IPS-15b (cell line): ENCODE measurements around the gene CEP131.

ENCODE experiments used
- H3K27me3 ChIP-seq: one replicate; pipeline ENCODE4 v1.6.1; 2013; ENCODE audit warnings: low read length; ENCODE audit not compliant: control insufficient read depth, insufficient read depth
- H3K36me3 ChIP-seq: one replicate; pipeline ENCODE4 v1.6.1; 2013; ENCODE audit warnings: low read length; ENCODE audit not compliant: control insufficient read depth, insufficient read depth
- H3K4me1 ChIP-seq: one replicate; pipeline ENCODE4 v1.6.1; 2013; ENCODE audit warnings: mild to moderate bottlenecking, low read length; ENCODE audit not compliant: control insufficient read depth, insufficient read depth
- H3K4me3 ChIP-seq: one replicate; pipeline ENCODE4 v1.5.1; 2013; ENCODE audit warnings: low read depth, low read length
- H3K9ac ChIP-seq: one replicate; pipeline ENCODE4 v1.6.1; 2013; ENCODE audit warnings: low read depth, mild to moderate bottlenecking, low read length
- H3K9me3 ChIP-seq: one replicate; pipeline ENCODE4 v1.6.1; 2013; ENCODE audit warnings: mild to moderate bottlenecking, low read length; ENCODE audit not compliant: control insufficient read depth, insufficient read depth

Gene CEP131

GRCh38 chr17:81213978-81214377 lies 8.8 kb downstream of the CEP131 start:
- H3K9me3 ChIP-seq = no peaks in the 10 kb centered on the region
- no peak overlapping the region for H3K9ac ChIP-seq
- H3K27me3 ChIP-seq = no peaks in the 10 kb centered on the region

DNA sequence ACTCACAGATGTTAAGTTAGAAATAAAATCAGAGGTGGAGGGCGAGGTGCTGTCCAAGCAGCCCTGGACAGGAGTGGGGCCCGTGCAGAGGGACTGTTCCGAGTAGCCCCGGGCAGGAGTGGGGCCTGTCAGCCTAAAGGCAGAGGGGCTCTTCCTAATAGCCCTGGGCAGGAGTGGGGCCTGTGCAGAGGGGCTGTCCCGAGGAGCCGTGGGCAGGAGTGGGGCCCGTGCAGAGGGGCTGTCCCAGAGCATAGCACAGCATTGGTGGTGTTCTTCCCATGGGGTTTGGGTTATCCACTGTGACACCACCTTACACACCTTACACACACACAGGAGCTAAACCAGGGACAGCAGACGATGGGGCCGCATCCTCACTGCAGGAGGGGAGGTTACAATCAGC lies 10.4 kb downstream of the CEP131 start:
- no peaks in the 10 kb centered on the region for H3K27me3 ChIP-seq
- no peaks in the 10 kb centered on the region for H3K9me3 ChIP-seq
- H3K9ac ChIP-seq = no peak overlapping the region
- H3K4me1 ChIP-seq = no peaks in the 10 kb centered on the region
- peaks cover 13% of the 10 kb centered on the region for H3K36me3 ChIP-seq
- H3K4me3 ChIP-seq = no peak overlapping the region

More at GRCh38 chr17:81213978-81214377, 8.8 kb downstream of the CEP131 start:
- H3K36me3 ChIP-seq = peaks cover 3% of the 10 kb centered on the region
- H3K4me1 ChIP-seq = no peaks in the 10 kb centered on the region
- H3K4me3 ChIP-seq = no peak overlapping the region

DNA sequence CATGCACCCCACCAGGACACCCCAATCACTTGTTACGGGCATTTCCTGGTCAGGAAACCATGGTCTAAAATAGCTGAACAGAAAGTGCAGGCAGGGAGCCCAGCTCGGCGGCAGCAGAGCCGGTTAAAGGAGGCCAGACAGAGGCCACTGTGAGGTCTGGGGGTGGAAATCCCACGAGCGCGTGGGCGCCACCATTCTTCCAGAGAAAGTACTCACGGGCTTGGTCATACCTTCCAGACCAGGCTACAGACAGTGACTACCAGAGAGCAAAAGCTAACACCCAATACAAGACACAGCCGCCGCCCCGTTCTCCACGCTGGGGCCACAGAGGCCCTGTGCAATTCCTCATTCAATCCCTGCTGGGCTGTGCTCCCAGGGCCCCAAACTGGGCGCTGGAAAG lies 11.9 kb downstream of the CEP131 start:
- H3K9ac ChIP-seq = no peak overlapping the region
- H3K9me3 ChIP-seq = no peaks in the 10 kb centered on the region
- no peaks in the 10 kb centered on the region for H3K4me1 ChIP-seq
- no peak overlapping the region for H3K4me3 ChIP-seq
- H3K27me3 ChIP-seq = no peaks in the 10 kb centered on the region
- peaks cover 17% of the 10 kb centered on the region for H3K36me3 ChIP-seq

- Histone ChIP-seq H3K27me3 (no peaks in the 10 kb centered on the region), H3K36me3 (peaks cover 17% of the 10 kb centered on the region), H3K9ac (no peak overlapping the region), H3K9me3 (no peaks in the 10 kb centered on the region), H3K4me1 (no peaks in the 10 kb centered on the region), H3K4me3 (no peak overlapping the region)
Measured at GRCh38 chr17:81210466-81210865, 12.3 kb downstream of the CEP131 start.

DNA sequence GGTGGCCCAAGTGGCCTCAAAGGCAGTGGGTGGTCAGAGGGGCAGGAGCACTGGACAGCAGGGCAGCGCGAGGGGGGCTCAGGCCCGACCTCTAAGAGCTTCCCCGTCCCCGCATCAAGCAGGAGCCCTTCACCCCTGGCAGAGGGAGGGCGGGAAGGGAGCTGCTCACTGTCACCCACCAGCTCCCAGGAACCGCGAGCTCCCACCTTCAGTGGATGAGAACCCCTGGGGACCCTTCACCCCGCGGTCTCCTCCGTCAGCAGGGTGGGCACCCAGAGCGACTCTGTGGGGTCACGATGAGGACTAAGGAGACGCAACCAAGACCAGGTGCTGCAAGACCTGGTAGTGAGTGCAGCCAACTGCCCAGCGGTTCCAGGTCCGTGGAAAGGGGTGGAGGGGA lies 13.6 kb downstream of the CEP131 start:
- no peaks in the 10 kb centered on the region for H3K9me3 ChIP-seq
- H3K4me1 ChIP-seq = no peaks in the 10 kb centered on the region
- peaks cover 24% of the 10 kb centered on the region for H3K36me3 ChIP-seq
- no peaks in the 10 kb centered on the region for H3K27me3 ChIP-seq
- no peak overlapping the region for H3K4me3 ChIP-seq
- H3K9ac ChIP-seq = no peak overlapping the region

DNA sequence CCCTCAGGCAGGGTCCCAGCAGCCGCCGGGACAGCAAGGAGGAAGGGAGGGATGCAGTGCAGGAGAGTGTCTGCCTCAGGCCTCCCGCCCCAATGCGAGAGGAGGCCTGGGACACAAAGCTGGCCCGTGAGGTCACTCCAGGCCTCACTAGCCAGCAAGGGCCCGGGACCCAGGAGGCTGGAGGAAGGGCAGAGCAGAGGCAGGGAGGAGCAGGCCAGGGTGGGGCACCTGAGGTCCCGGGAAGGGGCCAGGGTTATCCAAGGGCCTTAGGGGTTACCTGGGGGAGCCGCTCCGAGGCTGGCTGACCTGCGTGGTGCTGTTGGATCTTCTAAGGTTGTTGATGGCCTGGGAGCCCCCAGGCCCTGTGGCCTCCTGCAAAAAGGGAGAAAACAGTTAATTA lies 14.1 kb downstream of the CEP131 start:
- H3K4me3 ChIP-seq = no peak overlapping the region
- H3K9me3 ChIP-seq = no peaks in the 10 kb centered on the region
- no peak overlapping the region for H3K9ac ChIP-seq
- peaks cover 28% of the 10 kb centered on the region for H3K36me3 ChIP-seq
- no peaks in the 10 kb centered on the region for H3K4me1 ChIP-seq
- H3K27me3 ChIP-seq = no peaks in the 10 kb centered on the region

DNA sequence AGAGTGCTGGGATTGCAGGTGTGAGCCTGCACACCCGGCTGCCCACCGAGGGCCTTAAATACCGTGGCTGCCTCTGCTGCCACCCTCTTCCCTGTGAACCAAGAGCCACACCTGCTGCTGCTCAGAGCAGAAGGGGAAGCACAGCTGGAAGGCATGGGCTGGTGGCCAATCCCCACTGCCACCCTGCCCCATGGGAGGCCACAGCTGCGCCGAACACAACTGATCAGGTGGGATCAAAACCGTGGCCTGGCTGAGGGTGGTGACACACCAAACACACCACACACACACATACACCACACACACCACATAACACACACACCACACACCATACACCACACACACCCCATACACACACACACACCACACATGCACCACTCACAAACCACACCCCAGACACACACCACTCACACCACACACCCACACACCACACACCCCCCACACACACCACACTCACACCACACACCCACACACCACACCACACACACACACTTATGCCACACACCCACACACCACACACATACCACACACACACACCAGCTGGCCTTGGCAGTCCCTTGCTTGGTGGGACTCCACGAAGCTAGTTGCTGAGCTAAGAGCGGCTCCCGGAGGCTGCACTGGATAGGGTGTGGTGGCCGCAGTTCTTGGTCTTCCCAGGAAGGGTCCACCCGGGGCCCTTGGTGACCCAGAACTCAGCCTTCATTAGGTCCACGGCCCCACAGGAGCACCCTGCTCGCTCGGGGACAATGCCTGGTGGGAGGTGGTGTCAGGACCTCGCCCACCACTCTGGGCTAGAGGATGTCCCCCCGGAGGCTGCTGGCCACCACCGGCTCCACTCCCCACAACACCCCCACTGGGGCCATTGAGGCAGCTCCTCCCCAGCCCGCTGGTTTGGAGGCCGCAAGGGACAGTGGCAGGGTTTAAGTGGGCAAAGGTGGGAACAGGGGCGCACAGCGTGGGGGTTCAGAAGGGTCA lies 14.9 kb downstream of the CEP131 start:
- Histone ChIP-seq H3K4me3 (no peak overlapping the region), H3K36me3 (peaks cover 35% of the 10 kb centered on the region), H3K4me1 (no peaks in the 10 kb centered on the region), H3K9ac (no peak overlapping the region), H3K27me3 (no peaks in the 10 kb centered on the region), H3K9me3 (no peaks in the 10 kb centered on the region)

GRCh38 chr17:81206657-81207056 lies 16.1 kb downstream of the CEP131 start:
- Histone ChIP-seq H3K36me3 (peaks cover 35% of the 10 kb centered on the region), H3K9ac (no peak overlapping the region), H3K9me3 (no peaks in the 10 kb centered on the region), H3K27me3 (no peaks in the 10 kb centered on the region), H3K4me1 (no peaks in the 10 kb centered on the region), H3K4me3 (no peak overlapping the region)

DNA sequence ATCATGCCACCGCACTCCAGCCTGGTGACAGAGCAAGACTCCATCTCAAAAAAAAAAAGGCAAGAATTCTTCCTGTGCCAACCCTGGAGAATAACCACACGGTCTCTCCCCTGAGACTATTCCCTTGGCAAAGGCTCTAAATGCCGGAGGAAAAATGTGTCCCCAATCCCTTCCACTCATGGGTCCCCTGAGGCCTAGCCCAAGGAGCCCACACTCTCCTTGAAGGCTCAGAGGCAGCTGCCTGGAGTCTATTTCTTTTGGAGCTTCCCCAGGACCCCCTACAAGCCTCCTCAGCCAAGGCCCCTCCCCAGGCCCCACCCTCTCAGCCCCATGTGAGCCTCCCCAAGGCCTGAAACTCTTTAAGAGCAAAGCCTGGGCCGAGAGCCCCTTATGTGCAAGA lies 16.6 kb downstream of the CEP131 start:
- H3K9me3 ChIP-seq = no peaks in the 10 kb centered on the region
- no peaks in the 10 kb centered on the region for H3K4me1 ChIP-seq
- H3K36me3 ChIP-seq = peaks cover 36% of the 10 kb centered on the region
- no peak overlapping the region for H3K9ac ChIP-seq
- no peaks in the 10 kb centered on the region for H3K27me3 ChIP-seq
- no peak overlapping the region for H3K4me3 ChIP-seq

GRCh38 chr17:81204578-81204977 lies 18.2 kb downstream of the CEP131 start:
- Histone ChIP-seq H3K4me1 (no peaks in the 10 kb centered on the region), H3K9ac (no peak overlapping the region), H3K36me3 (peaks cover 49% of the 10 kb centered on the region), H3K9me3 (no peaks in the 10 kb centered on the region), H3K4me3 (no peak overlapping the region), H3K27me3 (no peaks in the 10 kb centered on the region)

- Histone ChIP-seq H3K27me3 (no peaks in the 10 kb centered on the region), H3K4me3 (no peak overlapping the region), H3K9me3 (no peaks in the 10 kb centered on the region), H3K36me3 (peaks cover 55% of the 10 kb centered on the region), H3K9ac (no peak overlapping the region), H3K4me1 (no peaks in the 10 kb centered on the region)
Measured at GRCh38 chr17:81203136-81203535, 19.6 kb downstream of the CEP131 start.

- no peaks in the 10 kb centered on the region for H3K27me3 ChIP-seq
- H3K4me3 ChIP-seq = no peak overlapping the region
- H3K9me3 ChIP-seq = no peaks in the 10 kb centered on the region
- H3K9ac ChIP-seq = no peak overlapping the region
- peaks cover 52% of the 10 kb centered on the region for H3K36me3 ChIP-seq
- no peaks in the 10 kb centered on the region for H3K4me1 ChIP-seq
Measured at GRCh38 chr17:81202318-81202717, 20.4 kb downstream of the CEP131 start.
